Femur (tissue), 1 donor: ENCODE data around the gene VPS4A.

ENCODE experiments used
- DNase-seq: peaks from one replicate; pipeline ENCODE4 v3.0.0-alpha.2; 2017

Gene VPS4A

DNA sequence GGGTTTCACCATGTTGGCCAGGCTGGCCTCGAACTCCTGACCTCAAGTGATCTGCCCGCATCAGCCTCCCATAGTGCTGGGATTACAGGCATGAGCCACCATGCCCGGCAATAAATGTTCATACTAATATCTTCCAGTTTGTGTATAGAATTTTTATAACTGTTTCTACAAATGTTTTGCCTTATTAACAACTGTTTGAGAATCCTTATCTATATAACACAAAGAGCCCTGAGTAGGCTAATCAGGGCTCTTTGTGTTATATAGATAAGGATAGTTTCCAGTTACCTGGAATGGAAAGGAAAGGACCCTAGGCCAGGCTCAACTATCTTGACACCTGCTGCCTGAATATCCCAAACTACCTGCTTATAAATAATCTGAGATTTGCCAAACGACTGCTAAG, 57.7 kb downstream of the VPS4A start:
- DNase-seq = no peak

GRCh38 chr16:69371564-69371963, 60.4 kb downstream of the VPS4A start:
- DNase-seq = no peak

DNA sequence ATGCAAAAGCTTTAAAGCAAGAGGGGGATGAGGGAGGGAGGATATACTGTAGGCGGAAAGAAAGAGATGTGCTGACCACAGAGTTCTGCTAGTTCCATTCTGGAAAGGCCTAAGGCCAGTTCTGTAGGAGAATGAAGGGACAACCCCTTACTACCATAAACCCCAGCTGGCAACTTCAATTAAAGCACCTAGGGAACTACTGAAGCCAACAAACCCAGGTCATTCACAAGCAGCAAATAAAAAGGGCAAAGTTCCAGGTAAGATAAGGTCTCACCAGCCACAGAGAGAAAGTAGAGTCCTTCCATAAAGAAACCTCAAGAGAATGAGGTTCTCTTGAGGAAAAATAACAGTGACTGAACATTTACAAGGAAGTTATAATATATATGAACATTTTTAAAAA, 61.9 kb downstream of the VPS4A start:
- DNase-seq = no peak
